SK-N-SH treated with all-trans-retinoic acid at 6 μM for 48 hours (cell line): ENCODE measurements around the gene TIMM10B.

Source experiments
- ATAC-seq: fragments of 200-7000 bp; cut with Tn5 transposase; 3 replicates; pipeline ENCODE4 v1.9.1; 2020; ENCODE audit warnings: mild to moderate bottlenecking, moderate library complexity
- ARNTL ChIP-seq: fragments of 450-650 bp; formaldehyde crosslinking; IDR thresholded peaks from 2 replicates; pipeline ENCODE4 v1.5.0; 2020; ENCODE audit warnings: low read depth, mild to moderate bottlenecking, moderate library complexity, borderline replicate concordance
- BACH2 ChIP-seq: fragments of 250-450 bp; sonication (Bioruptor Pico); IDR thresholded peaks from 2 replicates; pipeline ENCODE4 v1.9.0; 2021; ENCODE audit warnings: mild to moderate bottlenecking, borderline replicate concordance
- CREB5 ChIP-seq: fragments of 250-450 bp; sonication (Bioruptor Pico); IDR thresholded peaks from 2 replicates; pipeline ENCODE4 v1.5.1; 2020; ENCODE audit warnings: low read depth, mild to moderate bottlenecking, moderate library complexity
- CSDC2 ChIP-seq: fragments of 250-450 bp; sonication (Bioruptor Pico); IDR thresholded peaks from 2 replicates; pipeline ENCODE4 v1.5.0; 2020; ENCODE audit warnings: mild to moderate bottlenecking, moderate library complexity
- ESRRG ChIP-seq: fragments of 250-450 bp; sonication (Bioruptor Pico); IDR thresholded peaks from 2 replicates; pipeline ENCODE4 v1.6.1; 2021; ENCODE audit warnings: mild to moderate bottlenecking
- GLIS3 ChIP-seq: fragments of 250-450 bp; sonication (Bioruptor Pico); IDR thresholded peaks from 2 replicates; pipeline ENCODE4 v1.5.0; 2020; ENCODE audit warnings: mild to moderate bottlenecking, moderate library complexity
- ISL1 ChIP-seq: fragments of 250-450 bp; sonication (Bioruptor Pico); IDR thresholded peaks from 2 replicates; pipeline ENCODE4 v2.1.2; 2022; ENCODE audit warnings: mild to moderate bottlenecking, moderate library complexity
- PPARA ChIP-seq: fragments of 250-450 bp; sonication (Bioruptor Pico); IDR thresholded peaks from 2 replicates; pipeline ENCODE4 v1.5.0; 2020; ENCODE audit warnings: mild to moderate bottlenecking, borderline replicate concordance
- RARB ChIP-seq: fragments of 250-450 bp; sonication (Bioruptor Pico); IDR thresholded peaks from 2 replicates; pipeline ENCODE4 v1.8.0; 2021; ENCODE audit warnings: mild to moderate bottlenecking, moderate library complexity
- SNAI2 ChIP-seq: fragments of 250-450 bp; sonication (Bioruptor Pico); IDR thresholded peaks from 2 replicates; pipeline ENCODE4 v1.5.0; 2020; ENCODE audit warnings: mild to moderate bottlenecking, moderate library complexity
- TCF4 ChIP-seq: fragments of 250-450 bp; sonication (Bioruptor Pico); IDR thresholded peaks from 2 replicates; pipeline ENCODE4 v1.8.0; 2021; ENCODE audit warnings: mild to moderate bottlenecking, moderate library complexity, borderline replicate concordance
- TOX ChIP-seq: fragments of 250-450 bp; sonication (Bioruptor Pico); IDR thresholded peaks from 2 replicates; pipeline ENCODE4 v1.8.0; 2021; ENCODE audit warnings: mild to moderate bottlenecking, moderate library complexity, borderline replicate concordance
- ZFP3 ChIP-seq: fragments of 250-450 bp; sonication (Bioruptor Pico); IDR thresholded peaks from 2 replicates; pipeline ENCODE4 v1.5.0; 2020; ENCODE audit warnings: mild to moderate bottlenecking, moderate library complexity
- ZNF70 ChIP-seq: fragments of 450-650 bp; formaldehyde crosslinking; IDR thresholded peaks from 2 replicates; pipeline ENCODE4 v1.5.0; 2020; ENCODE audit warnings: mild to moderate bottlenecking, moderate library complexity
- ZNF8 ChIP-seq: fragments of 450-650 bp; formaldehyde crosslinking; IDR thresholded peaks from 2 replicates; pipeline ENCODE4 v1.5.0; 2020; ENCODE audit warnings: mild to moderate bottlenecking, moderate library complexity
- TF ChIP-seq, protein P1 (sequence below): fragments of 250-450 bp; sonication (Bioruptor Pico); IDR thresholded peaks from 2 replicates; pipeline ENCODE4 v1.5.0; 2020; ENCODE audit warnings: mild to moderate bottlenecking, moderate library complexity
- TF ChIP-seq, protein P2 (sequence below): fragments of 250-450 bp; sonication (Bioruptor Pico); IDR thresholded peaks from 2 replicates; pipeline ENCODE4 v1.8.0; 2021; ENCODE audit warnings: low read depth, mild to moderate bottlenecking, moderate library complexity, borderline replicate concordance
- TF ChIP-seq, protein P3 (sequence below): fragments of 250-450 bp; sonication (Bioruptor Pico); IDR thresholded peaks from 2 replicates; pipeline ENCODE4 v1.8.0; 2020; ENCODE audit warnings: mild to moderate bottlenecking, moderate library complexity, borderline replicate concordance

TIMM10B gene

GRCh38 chr11:6481924-6482275, 599 bp downstream of the TIMM10B start:
- TF ChIP-seq ESRRG (CRISPR knock-in tag) (no peak), TOX (CRISPR knock-in tag) (no peak), RARB (CRISPR knock-in tag) (no peak), SNAI2 (CRISPR knock-in tag) (no peak), ISL1 (CRISPR knock-in tag) (no peak)
- TF ChIP-seq, protein P1, sequence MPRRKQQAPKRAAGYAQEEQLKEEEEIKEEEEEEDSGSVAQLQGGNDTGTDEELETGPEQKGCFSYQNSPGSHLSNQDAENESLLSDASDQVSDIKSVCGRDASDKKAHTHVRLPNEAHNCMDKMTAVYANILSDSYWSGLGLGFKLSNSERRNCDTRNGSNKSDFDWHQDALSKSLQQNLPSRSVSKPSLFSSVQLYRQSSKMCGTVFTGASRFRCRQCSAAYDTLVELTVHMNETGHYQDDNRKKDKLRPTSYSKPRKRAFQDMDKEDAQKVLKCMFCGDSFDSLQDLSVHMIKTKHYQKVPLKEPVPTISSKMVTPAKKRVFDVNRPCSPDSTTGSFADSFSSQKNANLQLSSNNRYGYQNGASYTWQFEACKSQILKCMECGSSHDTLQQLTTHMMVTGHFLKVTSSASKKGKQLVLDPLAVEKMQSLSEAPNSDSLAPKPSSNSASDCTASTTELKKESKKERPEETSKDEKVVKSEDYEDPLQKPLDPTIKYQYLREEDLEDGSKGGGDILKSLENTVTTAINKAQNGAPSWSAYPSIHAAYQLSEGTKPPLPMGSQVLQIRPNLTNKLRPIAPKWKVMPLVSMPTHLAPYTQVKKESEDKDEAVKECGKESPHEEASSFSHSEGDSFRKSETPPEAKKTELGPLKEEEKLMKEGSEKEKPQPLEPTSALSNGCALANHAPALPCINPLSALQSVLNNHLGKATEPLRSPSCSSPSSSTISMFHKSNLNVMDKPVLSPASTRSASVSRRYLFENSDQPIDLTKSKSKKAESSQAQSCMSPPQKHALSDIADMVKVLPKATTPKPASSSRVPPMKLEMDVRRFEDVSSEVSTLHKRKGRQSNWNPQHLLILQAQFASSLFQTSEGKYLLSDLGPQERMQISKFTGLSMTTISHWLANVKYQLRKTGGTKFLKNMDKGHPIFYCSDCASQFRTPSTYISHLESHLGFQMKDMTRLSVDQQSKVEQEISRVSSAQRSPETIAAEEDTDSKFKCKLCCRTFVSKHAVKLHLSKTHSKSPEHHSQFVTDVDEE (CRISPR knock-in tag), result no peak
- peak; percentile 39 for ATAC-seq

- ATAC-seq, result no peak
- TF ChIP-seq, protein P2, sequence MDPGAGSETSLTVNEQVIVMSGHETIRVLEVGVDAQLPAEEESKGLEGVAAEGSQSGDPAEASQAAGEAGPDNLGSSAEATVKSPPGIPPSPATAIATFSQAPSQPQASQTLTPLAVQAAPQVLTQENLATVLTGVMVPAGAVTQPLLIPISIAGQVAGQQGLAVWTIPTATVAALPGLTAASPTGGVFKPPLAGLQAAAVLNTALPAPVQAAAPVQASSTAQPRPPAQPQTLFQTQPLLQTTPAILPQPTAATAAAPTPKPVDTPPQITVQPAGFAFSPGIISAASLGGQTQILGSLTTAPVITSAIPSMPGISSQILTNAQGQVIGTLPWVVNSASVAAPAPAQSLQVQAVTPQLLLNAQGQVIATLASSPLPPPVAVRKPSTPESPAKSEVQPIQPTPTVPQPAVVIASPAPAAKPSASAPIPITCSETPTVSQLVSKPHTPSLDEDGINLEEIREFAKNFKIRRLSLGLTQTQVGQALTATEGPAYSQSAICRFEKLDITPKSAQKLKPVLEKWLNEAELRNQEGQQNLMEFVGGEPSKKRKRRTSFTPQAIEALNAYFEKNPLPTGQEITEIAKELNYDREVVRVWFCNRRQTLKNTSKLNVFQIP (CRISPR knock-in tag), result no peak
- TF ChIP-seq RARB (CRISPR knock-in tag), result no peak
- TF ChIP-seq, protein P3, sequence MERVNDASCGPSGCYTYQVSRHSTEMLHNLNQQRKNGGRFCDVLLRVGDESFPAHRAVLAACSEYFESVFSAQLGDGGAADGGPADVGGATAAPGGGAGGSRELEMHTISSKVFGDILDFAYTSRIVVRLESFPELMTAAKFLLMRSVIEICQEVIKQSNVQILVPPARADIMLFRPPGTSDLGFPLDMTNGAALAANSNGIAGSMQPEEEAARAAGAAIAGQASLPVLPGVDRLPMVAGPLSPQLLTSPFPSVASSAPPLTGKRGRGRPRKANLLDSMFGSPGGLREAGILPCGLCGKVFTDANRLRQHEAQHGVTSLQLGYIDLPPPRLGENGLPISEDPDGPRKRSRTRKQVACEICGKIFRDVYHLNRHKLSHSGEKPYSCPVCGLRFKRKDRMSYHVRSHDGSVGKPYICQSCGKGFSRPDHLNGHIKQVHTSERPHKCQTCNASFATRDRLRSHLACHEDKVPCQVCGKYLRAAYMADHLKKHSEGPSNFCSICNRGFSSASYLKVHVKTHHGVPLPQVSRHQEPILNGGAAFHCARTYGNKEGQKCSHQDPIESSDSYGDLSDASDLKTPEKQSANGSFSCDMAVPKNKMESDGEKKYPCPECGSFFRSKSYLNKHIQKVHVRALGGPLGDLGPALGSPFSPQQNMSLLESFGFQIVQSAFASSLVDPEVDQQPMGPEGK, result no peak
- TF ChIP-seq TCF4 (CRISPR knock-in tag), result no peak
- no peak for TF ChIP-seq ZFP3 (CRISPR knock-in tag)
- TF ChIP-seq, protein P1 (CRISPR knock-in tag), result no peak
- no peak for TF ChIP-seq ESRRG (CRISPR knock-in tag)
- TF ChIP-seq CREB5 (CRISPR knock-in tag), result no peak
- no peak for TF ChIP-seq CSDC2 (CRISPR knock-in tag)
- TF ChIP-seq ISL1 (CRISPR knock-in tag), result no peak
- no peak for TF ChIP-seq ZNF70 (CRISPR knock-in tag)
Measured at GRCh38 chr11:6482441-6482840, 1.1 kb downstream of the TIMM10B start.

DNA sequence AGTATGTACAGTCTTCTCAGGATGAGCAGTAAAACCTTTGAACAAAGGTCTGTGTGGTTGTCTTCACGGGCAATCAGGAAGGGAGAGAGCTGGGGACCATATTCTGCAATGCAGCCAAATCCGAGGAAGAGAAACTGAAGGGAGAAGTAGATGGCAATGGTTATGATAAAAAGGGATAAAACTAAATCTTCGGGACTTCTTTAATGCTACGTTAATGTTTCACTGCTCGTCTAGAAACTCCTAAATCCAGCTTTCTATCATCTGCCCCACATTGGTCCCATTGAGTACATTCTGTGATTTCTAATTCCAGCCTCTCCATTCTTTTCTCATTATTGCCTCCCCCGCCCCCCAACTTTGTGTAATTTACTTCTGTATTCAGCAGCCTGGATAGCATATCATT, 1.7 kb downstream of the TIMM10B start:
- TF ChIP-seq BACH2 (CRISPR knock-in tag) (no peak), PPARA (CRISPR knock-in tag) (no peak), CREB5 (CRISPR knock-in tag) (no peak), ZFP3 (CRISPR knock-in tag) (no peak)
- no peak for ATAC-seq

DNA sequence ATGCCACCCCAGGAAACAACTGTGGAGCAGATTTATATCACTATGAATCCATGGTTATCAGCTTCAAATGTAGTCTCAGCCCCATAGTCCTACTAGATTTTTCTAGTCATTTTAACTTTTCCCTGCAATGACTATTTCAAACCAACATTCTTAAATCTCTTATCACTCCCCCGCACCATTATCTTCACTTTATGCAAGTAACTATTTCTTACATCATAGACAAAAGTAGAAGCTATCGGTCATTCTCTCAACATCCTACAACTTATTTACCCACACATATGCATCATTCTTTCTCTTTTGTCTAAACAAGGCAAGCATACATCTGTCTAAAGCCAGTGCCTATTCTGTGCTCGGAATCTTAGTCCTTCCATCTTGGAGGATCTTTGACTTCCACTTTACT, 4.4 kb downstream of the TIMM10B start:
- no peak for TF ChIP-seq ARNTL (CRISPR knock-in tag)
- TF ChIP-seq ZFP3 (CRISPR knock-in tag), result no peak
- TF ChIP-seq ZNF8 (CRISPR knock-in tag), result no peak
- no peak for TF ChIP-seq GLIS3 (CRISPR knock-in tag)
- ATAC-seq, result no peak
